Loucy (cell line): Measurements from ENCODE around the gene BEND5.

Source experiments
- EZH2phosphoT487 ChIP-seq: fragments of 200-600 bp; IDR thresholded peaks from 2 replicates; pipeline ENCODE4 v1.6.1; 2018; ENCODE audit warnings: antibody characterized with exemption, mild to moderate bottlenecking, moderate library complexity, borderline replicate concordance
- TF ChIP-seq, protein P1 (sequence below): fragments of 200-600 bp; sonication (generic); conservative IDR thresholded peaks from 2 replicates; pipeline ENCODE4 v1.5.1; 2014; ENCODE audit warnings: mild to moderate bottlenecking, antibody characterized with exemption, low read length

DNA sequence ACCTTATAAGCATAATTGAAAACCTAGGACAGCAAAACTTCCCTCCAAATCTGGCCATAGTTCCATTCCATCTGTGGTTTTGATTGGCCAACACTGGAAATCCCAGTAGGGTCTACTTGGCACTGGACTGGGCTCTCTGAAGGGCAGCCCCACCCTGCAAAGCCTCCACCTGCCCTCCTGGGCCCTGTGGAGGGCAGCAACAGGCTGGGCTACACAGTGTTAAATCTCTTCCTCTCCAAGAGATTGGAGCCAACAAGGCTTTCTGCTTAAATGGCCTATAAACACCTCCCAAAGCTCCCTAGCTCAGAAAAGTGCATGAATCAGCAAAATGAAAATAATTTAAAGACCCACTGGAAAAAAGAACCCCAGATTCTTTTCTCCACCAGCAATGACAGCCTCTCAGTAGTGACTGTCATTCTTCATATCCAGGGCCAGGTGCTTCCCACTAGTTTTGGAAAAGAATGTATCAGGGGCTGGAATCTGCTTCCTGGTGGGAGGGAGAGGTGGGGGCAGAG, 58.5 kb downstream of the BEND5 start:
- TF ChIP-seq, protein P1, sequence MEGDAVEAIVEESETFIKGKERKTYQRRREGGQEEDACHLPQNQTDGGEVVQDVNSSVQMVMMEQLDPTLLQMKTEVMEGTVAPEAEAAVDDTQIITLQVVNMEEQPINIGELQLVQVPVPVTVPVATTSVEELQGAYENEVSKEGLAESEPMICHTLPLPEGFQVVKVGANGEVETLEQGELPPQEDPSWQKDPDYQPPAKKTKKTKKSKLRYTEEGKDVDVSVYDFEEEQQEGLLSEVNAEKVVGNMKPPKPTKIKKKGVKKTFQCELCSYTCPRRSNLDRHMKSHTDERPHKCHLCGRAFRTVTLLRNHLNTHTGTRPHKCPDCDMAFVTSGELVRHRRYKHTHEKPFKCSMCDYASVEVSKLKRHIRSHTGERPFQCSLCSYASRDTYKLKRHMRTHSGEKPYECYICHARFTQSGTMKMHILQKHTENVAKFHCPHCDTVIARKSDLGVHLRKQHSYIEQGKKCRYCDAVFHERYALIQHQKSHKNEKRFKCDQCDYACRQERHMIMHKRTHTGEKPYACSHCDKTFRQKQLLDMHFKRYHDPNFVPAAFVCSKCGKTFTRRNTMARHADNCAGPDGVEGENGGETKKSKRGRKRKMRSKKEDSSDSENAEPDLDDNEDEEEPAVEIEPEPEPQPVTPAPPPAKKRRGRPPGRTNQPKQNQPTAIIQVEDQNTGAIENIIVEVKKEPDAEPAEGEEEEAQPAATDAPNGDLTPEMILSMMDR = no peak; the same call in 1 of the 2 replicates
- TF ChIP-seq EZH2phosphoT487 = no peak
